Thyroid gland (tissue), 4 donors: ENCODE results near the gene CBL.

Experiments
- POLR2A ChIP-seq, 2 donors: fragments of 450-650 bp; IDR thresholded peaks; one replicate each; pipeline ENCODE4 v1.6.1; 2017; ENCODE audit warnings: antibody characterized with exemption in 2 of 2, mild to moderate bottlenecking in 2 of 2, moderate library complexity in 1 of 2
- TF ChIP-seq, protein P1 (sequence below), 6 experiments: fragments of 200-600 bp in 3 of 6; fragments of 450-650 bp in 3 of 6; sonication (generic) in 3 of 6; IDR thresholded peaks; one replicate each; pipeline ENCODE4 v1.5.1; 2016 to 2019; ENCODE audit warnings: antibody characterized with exemption in 6 of 6, mild to moderate bottlenecking in 2 of 6, inconsistent platforms in 1 of 6, moderate library complexity in 1 of 6

DNA sequence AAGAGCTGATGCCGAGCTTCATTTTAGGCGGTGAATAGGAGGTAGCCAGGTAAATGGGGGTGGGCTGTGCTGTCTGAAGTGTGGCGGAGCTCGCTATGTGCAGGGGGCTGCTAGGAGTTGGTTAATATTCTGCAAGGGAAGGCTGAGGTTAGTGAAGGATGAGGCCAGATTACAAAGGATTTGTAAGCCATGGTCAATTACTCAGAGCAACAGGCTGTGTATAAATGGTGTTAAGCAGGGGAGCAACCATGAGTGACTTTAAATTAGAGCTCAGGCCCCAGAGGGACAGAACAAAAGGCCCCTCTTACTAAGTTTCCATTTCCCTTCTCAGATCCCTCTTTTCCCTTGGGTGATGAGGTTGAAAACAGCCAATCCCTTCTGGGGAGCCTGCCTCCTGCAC lies 118.0 kb downstream of the CBL start:
- no peak for TF ChIP-seq POLR2A (IDR thresholded peaks at IDR 0.05)
- TF ChIP-seq, protein P1, sequence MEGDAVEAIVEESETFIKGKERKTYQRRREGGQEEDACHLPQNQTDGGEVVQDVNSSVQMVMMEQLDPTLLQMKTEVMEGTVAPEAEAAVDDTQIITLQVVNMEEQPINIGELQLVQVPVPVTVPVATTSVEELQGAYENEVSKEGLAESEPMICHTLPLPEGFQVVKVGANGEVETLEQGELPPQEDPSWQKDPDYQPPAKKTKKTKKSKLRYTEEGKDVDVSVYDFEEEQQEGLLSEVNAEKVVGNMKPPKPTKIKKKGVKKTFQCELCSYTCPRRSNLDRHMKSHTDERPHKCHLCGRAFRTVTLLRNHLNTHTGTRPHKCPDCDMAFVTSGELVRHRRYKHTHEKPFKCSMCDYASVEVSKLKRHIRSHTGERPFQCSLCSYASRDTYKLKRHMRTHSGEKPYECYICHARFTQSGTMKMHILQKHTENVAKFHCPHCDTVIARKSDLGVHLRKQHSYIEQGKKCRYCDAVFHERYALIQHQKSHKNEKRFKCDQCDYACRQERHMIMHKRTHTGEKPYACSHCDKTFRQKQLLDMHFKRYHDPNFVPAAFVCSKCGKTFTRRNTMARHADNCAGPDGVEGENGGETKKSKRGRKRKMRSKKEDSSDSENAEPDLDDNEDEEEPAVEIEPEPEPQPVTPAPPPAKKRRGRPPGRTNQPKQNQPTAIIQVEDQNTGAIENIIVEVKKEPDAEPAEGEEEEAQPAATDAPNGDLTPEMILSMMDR (IDR thresholded peaks at IDR 0.05), result no peak
